ENCODE results near the gene SNX15.

SNX15 gene

DNA sequence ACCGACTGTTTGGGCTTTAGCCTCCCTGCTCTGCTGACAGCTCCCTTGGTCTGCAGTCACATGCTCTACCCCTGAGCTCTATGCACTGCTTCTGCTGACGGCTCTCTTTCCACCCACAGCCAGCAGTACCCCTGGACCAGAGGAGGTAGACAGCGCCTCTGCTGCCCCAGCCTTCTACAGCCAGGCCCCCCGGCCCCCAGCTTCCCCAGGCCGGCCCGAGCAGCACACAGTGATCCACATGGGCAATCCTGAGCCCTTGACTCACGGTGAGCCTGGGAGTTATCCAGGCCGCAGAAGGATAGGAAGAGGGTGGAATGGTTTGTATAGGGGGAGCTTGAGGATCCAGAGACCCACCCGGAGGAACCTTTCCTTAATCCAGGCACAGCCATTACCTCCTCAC is 59.6 kb downstream of the SNX15 start:
- POLR2A ChIA-PET: interaction anchor here (1.1 kb wide), 1 partner anchor 22 kb away, joined by 3 read pairs; no protein-coding TSS in a partner anchor
- CTCF ChIA-PET: interaction anchor here (0.6 to 1.4 kb wide), 2 partner anchors 23 to 73 kb away, joined by 3 to 4 read pairs; partner anchors contain the start of gene ARL2
- no peak for DNase-seq (ENCODE audit: low read depth, low spot score)
- TF ChIP-seq, protein P1, sequence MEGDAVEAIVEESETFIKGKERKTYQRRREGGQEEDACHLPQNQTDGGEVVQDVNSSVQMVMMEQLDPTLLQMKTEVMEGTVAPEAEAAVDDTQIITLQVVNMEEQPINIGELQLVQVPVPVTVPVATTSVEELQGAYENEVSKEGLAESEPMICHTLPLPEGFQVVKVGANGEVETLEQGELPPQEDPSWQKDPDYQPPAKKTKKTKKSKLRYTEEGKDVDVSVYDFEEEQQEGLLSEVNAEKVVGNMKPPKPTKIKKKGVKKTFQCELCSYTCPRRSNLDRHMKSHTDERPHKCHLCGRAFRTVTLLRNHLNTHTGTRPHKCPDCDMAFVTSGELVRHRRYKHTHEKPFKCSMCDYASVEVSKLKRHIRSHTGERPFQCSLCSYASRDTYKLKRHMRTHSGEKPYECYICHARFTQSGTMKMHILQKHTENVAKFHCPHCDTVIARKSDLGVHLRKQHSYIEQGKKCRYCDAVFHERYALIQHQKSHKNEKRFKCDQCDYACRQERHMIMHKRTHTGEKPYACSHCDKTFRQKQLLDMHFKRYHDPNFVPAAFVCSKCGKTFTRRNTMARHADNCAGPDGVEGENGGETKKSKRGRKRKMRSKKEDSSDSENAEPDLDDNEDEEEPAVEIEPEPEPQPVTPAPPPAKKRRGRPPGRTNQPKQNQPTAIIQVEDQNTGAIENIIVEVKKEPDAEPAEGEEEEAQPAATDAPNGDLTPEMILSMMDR (IDR thresholded peaks at IDR 0.05; ENCODE audit: insufficient read depth, low read length, missing control alignments): no peak
- no peak overlapping the region for H3K4me3 ChIP-seq (ENCODE audit: low read depth, low read length)

DNA sequence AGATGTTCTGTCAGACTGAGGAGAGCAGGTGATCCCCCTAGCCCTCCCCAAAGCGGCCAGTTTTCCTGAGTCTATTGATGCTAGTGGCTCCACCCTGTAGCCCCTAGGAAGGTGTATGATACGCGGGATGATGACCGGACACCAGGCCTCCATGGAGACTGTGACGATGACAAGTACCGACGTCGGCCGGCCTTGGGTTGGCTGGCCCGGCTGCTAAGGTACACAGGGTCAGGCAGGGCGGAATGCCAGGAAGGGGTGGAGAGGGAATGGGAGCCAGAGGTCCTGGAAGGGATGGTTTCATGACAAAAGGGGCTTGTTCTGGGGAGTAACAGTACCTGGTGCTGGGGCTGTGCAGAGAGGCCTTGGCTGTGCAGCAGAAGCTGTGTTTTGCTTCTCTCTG is 60.0 kb downstream of the SNX15 start:
- no peak for DNase-seq (ENCODE audit: low read depth, low spot score)
- H3K4me3 ChIP-seq (ENCODE audit: low read depth, low read length): no peak overlapping the region
- ChIA-PET CTCF (interaction anchor here (1.4 kb wide), 1 partner anchor 23 kb away, joined by 4 read pairs; no protein-coding TSS in a partner anchor), POLR2A (interaction anchor here (1.1 kb wide), 1 partner anchor 22 kb away, joined by 3 read pairs; no protein-coding TSS in a partner anchor)
- TF ChIP-seq, protein P1 (IDR thresholded peaks at IDR 0.05; ENCODE audit: insufficient read depth, low read length, missing control alignments): no peak

DNA sequence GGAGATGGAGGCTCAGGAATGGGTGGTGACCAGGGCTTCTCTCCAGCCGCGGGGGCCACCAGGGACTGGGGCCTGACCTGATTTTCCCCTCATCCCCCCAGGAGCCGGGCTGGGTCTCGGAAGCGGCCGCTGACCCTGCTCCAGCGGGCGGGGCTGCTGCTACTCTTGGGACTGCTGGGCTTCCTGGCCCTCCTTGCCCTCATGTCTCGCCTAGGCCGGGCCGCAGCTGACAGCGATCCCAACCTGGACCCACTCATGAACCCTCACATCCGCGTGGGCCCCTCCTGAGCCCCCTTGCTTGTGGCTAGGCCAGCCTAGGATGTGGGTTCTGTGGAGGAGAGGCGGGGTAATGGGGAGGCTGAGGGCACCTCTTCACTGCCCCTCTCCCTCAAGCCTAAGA is 60.6 kb downstream of the SNX15 start:
- CTCF ChIA-PET: interaction anchor here (4.7 kb wide), 1 partner anchor 24 kb away, joined by 35 read pairs; the partner anchor contains the start of gene TM7SF2
- TF ChIP-seq, protein P1 (IDR thresholded peaks at IDR 0.05; ENCODE audit: insufficient read depth, low read length, missing control alignments): no peak
- no peak for DNase-seq (ENCODE audit: low read depth, low spot score)
- H3K4me3 ChIP-seq (ENCODE audit: low read depth, low read length): no peak overlapping the region
- POLR2A ChIA-PET: no interaction called here

DNA sequence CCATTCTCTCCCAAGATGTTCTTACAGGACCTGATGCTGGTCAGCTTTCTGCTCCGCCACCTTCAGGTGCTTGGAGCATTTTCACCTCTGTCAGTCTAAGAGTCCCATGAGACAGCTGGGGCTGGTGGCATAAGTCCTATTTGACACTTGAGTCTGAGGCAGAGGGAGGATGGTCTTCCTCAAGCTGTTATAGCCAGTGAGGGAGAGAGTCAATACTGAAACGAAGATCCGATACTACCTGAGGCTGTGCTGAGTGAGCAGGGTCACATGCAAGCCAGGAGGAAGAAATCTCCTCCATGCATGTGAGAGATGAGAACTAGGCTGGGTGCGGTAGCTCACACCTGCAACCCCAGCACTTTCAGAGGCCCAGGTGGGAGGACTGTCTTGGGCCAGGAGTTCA is 62.4 kb downstream of the SNX15 start:
- CTCF ChIA-PET: interaction anchor here (1.1 to 4.7 kb wide), 3 partner anchors 12 to 75 kb away, joined by 4 to 35 read pairs (median 5); partner anchors contain the start of gene TM7SF2
- no peak for DNase-seq (ENCODE audit: low read depth, low spot score)
- POLR2A ChIA-PET: no interaction called here
- no peak overlapping the region for H3K4me3 ChIP-seq (ENCODE audit: low read depth, low read length)
- TF ChIP-seq, protein P1 (IDR thresholded peaks at IDR 0.05; ENCODE audit: insufficient read depth, low read length, missing control alignments): no peak
